Choroid plexus epithelial cell (primary cell): ENCODE data around the gene PPP6R3.

ENCODE experiments used
- DNase-seq: peaks from one replicate; pipeline ENCODE4 v3.0.0-alpha.2; 2010; ENCODE audit warnings: low read depth
- H3K4me3 ChIP-seq: 2 replicates; pipeline ENCODE4 v1.5.1; 2011; ENCODE audit warnings: low read depth, mild to moderate bottlenecking, control low read depth, low read length, moderate library complexity
- TF ChIP-seq, protein P1 (sequence below): conservative IDR thresholded peaks from 2 replicates; pipeline ENCODE4 v1.5.1; 2011; ENCODE audit warnings: low read depth, mild to moderate bottlenecking, control low read depth, inconsistent platforms, low read length, moderate library complexity

PPP6R3 gene

DNA sequence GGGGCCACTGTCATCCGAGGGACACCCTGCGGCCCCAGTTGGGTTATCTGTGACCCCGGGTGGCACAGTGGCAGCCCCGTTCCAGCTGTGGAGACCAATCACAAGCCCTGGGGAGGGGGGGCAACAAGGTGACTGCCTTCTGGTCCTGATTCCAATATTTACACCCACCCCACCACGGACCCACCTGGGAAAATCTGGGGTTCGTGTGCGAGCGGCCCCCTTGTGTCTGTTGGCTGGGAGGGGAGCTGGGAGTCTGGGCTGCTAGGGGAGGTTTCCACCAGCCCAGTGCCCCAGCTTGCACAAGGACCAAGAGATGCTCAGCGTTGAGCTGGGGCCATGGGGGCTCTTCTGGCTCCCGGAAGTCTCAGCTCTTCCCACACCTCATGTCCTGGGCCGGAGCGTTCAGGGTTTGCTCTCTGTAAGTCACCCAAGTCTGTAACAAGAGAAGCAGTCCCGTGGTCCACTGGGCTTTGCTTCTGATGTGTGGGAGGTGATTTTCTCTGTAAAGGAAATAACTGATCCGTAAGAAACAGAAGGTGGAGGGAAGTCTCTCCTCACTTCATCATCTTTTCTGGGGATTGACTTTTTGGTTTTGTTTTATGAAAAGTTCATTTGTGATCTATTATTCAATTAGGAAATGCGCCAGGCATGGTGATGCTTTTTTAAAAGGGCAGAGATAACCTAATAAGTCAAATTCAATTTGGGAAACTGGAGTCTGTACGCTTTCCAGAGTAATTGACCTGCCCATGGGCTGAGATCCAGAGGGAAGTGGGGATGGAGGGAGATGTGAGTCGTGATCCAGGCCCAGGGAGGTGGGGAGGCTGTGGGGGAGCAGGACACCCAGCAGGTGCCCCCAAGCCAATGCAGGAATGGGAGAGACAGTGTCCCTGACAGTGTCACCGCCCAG is 201.4 kb downstream of the PPP6R3 start:
- peak; percentile 78 for DNase-seq
- H3K4me3 ChIP-seq, result no peak overlapping the region
- TF ChIP-seq, protein P1, sequence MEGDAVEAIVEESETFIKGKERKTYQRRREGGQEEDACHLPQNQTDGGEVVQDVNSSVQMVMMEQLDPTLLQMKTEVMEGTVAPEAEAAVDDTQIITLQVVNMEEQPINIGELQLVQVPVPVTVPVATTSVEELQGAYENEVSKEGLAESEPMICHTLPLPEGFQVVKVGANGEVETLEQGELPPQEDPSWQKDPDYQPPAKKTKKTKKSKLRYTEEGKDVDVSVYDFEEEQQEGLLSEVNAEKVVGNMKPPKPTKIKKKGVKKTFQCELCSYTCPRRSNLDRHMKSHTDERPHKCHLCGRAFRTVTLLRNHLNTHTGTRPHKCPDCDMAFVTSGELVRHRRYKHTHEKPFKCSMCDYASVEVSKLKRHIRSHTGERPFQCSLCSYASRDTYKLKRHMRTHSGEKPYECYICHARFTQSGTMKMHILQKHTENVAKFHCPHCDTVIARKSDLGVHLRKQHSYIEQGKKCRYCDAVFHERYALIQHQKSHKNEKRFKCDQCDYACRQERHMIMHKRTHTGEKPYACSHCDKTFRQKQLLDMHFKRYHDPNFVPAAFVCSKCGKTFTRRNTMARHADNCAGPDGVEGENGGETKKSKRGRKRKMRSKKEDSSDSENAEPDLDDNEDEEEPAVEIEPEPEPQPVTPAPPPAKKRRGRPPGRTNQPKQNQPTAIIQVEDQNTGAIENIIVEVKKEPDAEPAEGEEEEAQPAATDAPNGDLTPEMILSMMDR, result no peak

DNA sequence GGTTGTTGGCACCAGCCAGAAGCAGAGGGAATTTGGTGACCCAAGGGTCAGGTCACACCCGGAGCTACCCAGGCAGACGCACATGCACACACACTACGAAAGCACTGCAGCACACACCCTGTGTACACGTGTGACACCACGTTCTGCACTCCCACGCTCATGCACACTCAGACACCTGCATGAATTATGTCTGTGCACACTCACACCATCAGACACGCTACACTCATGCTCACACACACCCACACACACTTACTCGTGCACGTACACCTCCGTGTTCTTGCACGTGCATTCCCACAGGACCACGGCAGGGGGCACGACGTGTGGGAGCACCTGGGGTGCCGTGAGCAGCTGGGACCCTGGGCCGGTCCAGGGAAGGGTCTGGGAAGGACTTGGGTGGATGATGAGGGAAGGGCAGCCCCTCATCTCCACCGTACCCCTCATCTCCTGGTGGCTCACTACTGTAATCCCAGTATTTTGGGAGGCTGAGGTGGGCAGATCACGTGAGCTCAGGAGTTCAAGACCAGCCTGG is 203.0 kb downstream of the PPP6R3 start:
- TF ChIP-seq, protein P1, result no peak
- no peak for DNase-seq
- no peak overlapping the region for H3K4me3 ChIP-seq

DNA sequence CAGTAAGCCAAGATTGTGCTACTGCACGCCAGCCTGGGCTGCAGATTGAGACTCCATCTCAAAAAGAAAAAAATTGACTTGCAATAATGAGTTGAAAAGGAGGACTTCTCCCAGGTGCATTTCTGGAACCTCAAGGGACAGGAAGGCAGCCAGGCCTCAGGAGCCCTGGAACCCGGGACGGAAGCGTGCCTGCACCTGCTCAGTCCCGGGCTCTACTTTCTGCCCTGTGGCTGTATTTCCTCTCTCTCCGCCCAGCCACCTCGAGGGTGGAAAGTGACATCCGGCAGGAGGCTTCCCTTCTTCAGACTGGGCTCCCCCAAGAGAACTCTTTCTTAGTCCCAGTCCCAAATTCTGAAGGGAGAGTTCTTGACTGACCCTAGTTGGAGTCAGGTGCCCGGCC is 203.6 kb downstream of the PPP6R3 start:
- H3K4me3 ChIP-seq, result no peak overlapping the region
- TF ChIP-seq, protein P1, result no peak
- no peak for DNase-seq

DNA sequence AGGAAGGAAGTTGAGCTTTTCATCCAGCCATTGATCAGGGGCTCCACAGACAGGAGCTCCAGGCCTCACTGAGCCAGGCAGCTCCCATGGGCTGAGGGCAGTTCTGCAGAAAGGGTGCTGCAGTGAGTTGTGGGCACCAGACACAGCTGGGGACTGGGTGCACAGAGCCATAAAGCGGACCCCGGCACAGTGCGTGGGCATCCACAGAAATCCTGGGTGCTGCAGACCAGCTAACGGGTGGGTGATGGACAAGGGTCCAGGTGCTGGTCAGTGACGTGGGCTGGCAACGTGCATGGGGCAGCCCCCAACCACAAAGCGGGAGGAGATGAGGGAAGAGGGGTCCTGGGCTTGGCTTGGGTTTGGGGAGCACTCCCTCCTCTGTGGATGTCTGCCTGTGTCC is 204.4 kb downstream of the PPP6R3 start:
- TF ChIP-seq, protein P1, result no peak
- H3K4me3 ChIP-seq, result no peak overlapping the region
- no peak for DNase-seq
